Measurements from ENCODE around the gene CMC2. TPM values are rescaled to one million over a fixed set of nuclear protein-coding genes. Genes with fewer than 3 reads are reported as not detected.

CMC2 gene
- total and polyA plus RNA-seq, 10 donors, result 28.6 to 104 (median 54.8) TPM

GRCh38 chr16:80954985-80955384, 51.7 kb downstream of the CMC2 start:
- H3K27ac ChIP-seq, result no peak overlapping the region
- intact Hi-C loops (cut with DNase I; ENCODE audit: low total_unique reads), result no loop called here
- peaks cover 0 to 45% (median 38%) of the 10 kb centered on the region in 8 donors for H3K9me3 ChIP-seq
- H3K36me3 ChIP-seq, result no peaks in the 10 kb centered on the region
- no peak overlapping the region for H3K4me3 ChIP-seq
- DNase-seq, result no peak
- no peak for TF ChIP-seq POLR2A (IDR thresholded peaks at IDR 0.05)
- TF ChIP-seq CTCF (IDR thresholded peaks at IDR 0.05 in 8 of 11, conservative IDR thresholded peaks at IDR 0.05 in 3 of 11), result no peak
- no peak for TF ChIP-seq POLR2AphosphoS5 (IDR thresholded peaks at IDR 0.05)
- no peaks in the 10 kb centered on the region for H3K27me3 ChIP-seq (replicated peaks in 1 of 7)
- H3K4me1 ChIP-seq, result no peaks in the 10 kb centered on the region
- WGBS, 5 donors, result 82 to 96% (median 90%) methylated on average over 3 to 5 of the region's 5 CpGs

GRCh38 chr16:80948886-80949493, 57.7 kb downstream of the CMC2 start:
- 27 to 36% (median 33%) methylated on average over 7 of the region's 7 CpGs for WGBS, 5 donors
- H3K9me3 ChIP-seq, result peaks cover 0 to 5% (median 0%) of the 10 kb centered on the region in 8 donors
- no peak overlapping the region for H3K27ac ChIP-seq
- H3K27me3 ChIP-seq (replicated peaks in 1 of 7), result peaks cover 0 to 18% (median 0%) of the 10 kb centered on the region in 7 donors
- no peak overlapping the region for H3K4me3 ChIP-seq
- intact Hi-C loops (cut with DNase I; ENCODE audit: low total_unique reads), result no loop called here
- DNase-seq, result peak; percentile 79
- no peaks in the 10 kb centered on the region for H3K36me3 ChIP-seq
- H3K4me1 ChIP-seq, result no peaks in the 10 kb centered on the region
- TF ChIP-seq POLR2A (IDR thresholded peaks at IDR 0.05) (no peak), CTCF (IDR thresholded peaks at IDR 0.05 in 8 of 11, conservative IDR thresholded peaks at IDR 0.05 in 3 of 11) (peak in 4 of 11 experiments; percentile 12 to 59 (median 44)), POLR2AphosphoS5 (IDR thresholded peaks at IDR 0.05) (no peak)

- no peak for DNase-seq
- Histone ChIP-seq H3K4me3 (no peak overlapping the region), H3K27me3 (replicated peaks in 1 of 7) (peaks cover 0 to 18% (median 0%) of the 10 kb centered on the region in 7 donors), H3K9me3 (peaks cover 0 to 5% (median 0%) of the 10 kb centered on the region in 8 donors), H3K27ac (no peak overlapping the region), H3K4me1 (no peaks in the 10 kb centered on the region), H3K36me3 (no peaks in the 10 kb centered on the region)
- intact Hi-C loops (cut with DNase I; ENCODE audit: low total_unique reads), result no loop called here
- TF ChIP-seq POLR2AphosphoS5 (IDR thresholded peaks at IDR 0.05), result no peak
- 68 to 77% (median 76%) methylated on average over 9 of the region's 9 CpGs for WGBS, 5 donors
These were observed 58.7 kb downstream of the CMC2 start for GRCh38 chr16:80947708-80948625.

- Histone ChIP-seq H3K36me3 (no peaks in the 10 kb centered on the region), H3K9me3 (peaks cover 0 to 3% (median 0%) of the 10 kb centered on the region in 8 donors), H3K27me3 (replicated peaks in 1 of 7) (peaks cover 0 to 18% (median 0%) of the 10 kb centered on the region in 7 donors), H3K4me1 (no peaks in the 10 kb centered on the region), H3K4me3 (no peak overlapping the region), H3K27ac (no peak overlapping the region)
- TF ChIP-seq POLR2A (IDR thresholded peaks at IDR 0.05) (no peak), CTCF (IDR thresholded peaks at IDR 0.05 in 8 of 11, conservative IDR thresholded peaks at IDR 0.05 in 3 of 11) (no peak), POLR2AphosphoS5 (IDR thresholded peaks at IDR 0.05) (no peak)
- intact Hi-C loops (cut with DNase I; ENCODE audit: low total_unique reads), result no loop called here
- no peak for DNase-seq
- 78 to 88% (median 81%) methylated on average over 5 of the region's 5 CpGs for WGBS, 5 donors
These were observed 59.4 kb downstream of the CMC2 start for GRCh38 chr16:80947239-80947638.

All from spleen (tissue), 11 donors.